GM13976 (cell line): ENCODE data around the gene HS1BP3.
A peak's percentile ranks its signal among the peaks of the same experiment; 100 is the strongest.

Experiments used
- DNase-seq: peaks from one replicate; pipeline ENCODE4 v3.0.0; 2012; ENCODE audit warnings: low spot score
- CTCF ChIP-seq: IDR thresholded peaks from 2 replicates; pipeline ENCODE4 v1.5.1; 2012; ENCODE audit warnings: borderline replicate concordance, mild to moderate bottlenecking; ENCODE audit not compliant: insufficient read depth; ENCODE audit errors: extremely low read depth, missing control alignments, control extremely low read depth
- in situ Hi-C: fragments of 300-500 bp; cut with MboI; formaldehyde crosslinking; loops from one replicate; pipeline ENCODE4 v1.12.0; 2022; ENCODE audit warnings: low sequenced_read_pairs, mixed read lengths, inconsistent platforms; ENCODE audit not compliant: unreplicated experiment

Gene HS1BP3

GRCh38 chr2:20583425-20583881 is 67.4 kb downstream of the HS1BP3 start:
- DNase-seq = no peak
- TF ChIP-seq CTCF = no peak
- in situ Hi-C loops = no loop called here

- in situ Hi-C loops = no loop called here
- DNase-seq = no peak
- no peak for TF ChIP-seq CTCF
These were observed 68.2 kb downstream of the HS1BP3 start for GRCh38 chr2:20582600-20583221.

- in situ Hi-C loops = no loop called here
- no peak for DNase-seq
- TF ChIP-seq CTCF = no peak
These were observed 70.0 kb downstream of the HS1BP3 start for GRCh38 chr2:20580690-20581437.

- TF ChIP-seq CTCF = no peak
- DNase-seq = no peak
- in situ Hi-C loops = no loop called here
These were observed 71.0 kb downstream of the HS1BP3 start for GRCh38 chr2:20579866-20580265.

GRCh38 chr2:20578895-20579825 is 71.7 kb downstream of the HS1BP3 start:
- TF ChIP-seq CTCF = no peak
- in situ Hi-C loops = no loop called here
- peak; percentile 79 for DNase-seq

- in situ Hi-C loops = no loop called here
- TF ChIP-seq CTCF = no peak
- no peak for DNase-seq
These were observed 72.5 kb downstream of the HS1BP3 start for GRCh38 chr2:20578266-20578894.
